Skeletal muscle tissue (tissue), 4 donors: ENCODE data around the gene NPEPPS. TPM values are rescaled to one million over a fixed set of nuclear protein-coding genes. Genes with fewer than 3 reads are reported as not detected.
"Not testable (repeated sequence)": the region's sequence is repeated elsewhere in the genome, so short reads cannot be mapped to it uniquely, and the experiment has no call there.

ENCODE experiments used
- H3K27ac ChIP-seq: one replicate; pipeline ENCODE4 v1.7.0; 2013; ENCODE audit warnings: mild to moderate bottlenecking, low read depth, low read length, inconsistent platforms
- H3K27me3 ChIP-seq, 3 donors: one replicate each; pipeline ENCODE4 v1.7.0; 2013; ENCODE audit warnings: low read length in 3 of 3; ENCODE audit not compliant: control insufficient read depth in 3 of 3, insufficient read depth in 3 of 3
- H3K36me3 ChIP-seq, 3 donors: one replicate each; pipeline ENCODE4 v1.7.0; 2013; ENCODE audit warnings: low read length in 3 of 3; ENCODE audit not compliant: control insufficient read depth in 3 of 3, insufficient read depth in 3 of 3
- H3K4me1 ChIP-seq, 3 donors: one replicate each; pipeline ENCODE4 v1.7.0; 2013; ENCODE audit warnings: low read length in 3 of 3, mild to moderate bottlenecking in 3 of 3; ENCODE audit not compliant: control insufficient read depth in 3 of 3, insufficient read depth in 3 of 3
- H3K4me3 ChIP-seq, 3 donors: one replicate each; pipeline ENCODE4 v1.7.0; 2013; ENCODE audit warnings: low read length in 3 of 3
- H3K9ac ChIP-seq, 3 donors: one replicate each; pipeline ENCODE4 v1.7.0; 2013; ENCODE audit warnings: low read length in 3 of 3, mild to moderate bottlenecking in 3 of 3, moderate library complexity in 2 of 3, low read depth in 1 of 3
- H3K9me3 ChIP-seq, 3 donors: one replicate each; pipeline ENCODE4 v1.7.0; 2013; ENCODE audit warnings: low read length in 3 of 3; ENCODE audit not compliant: control insufficient read depth in 3 of 3
- total RNA-seq: library from RNA; depleted of rRNA; stranded (reverse); fragments of >200 nt; gene quantifications from one replicate; pipeline ENCODE4 v1.2.3, GENCODE V29; 2014
- donor health status: Osteomylitis.

The NPEPPS gene
- total RNA-seq, 1 donor from 2014 or later: 169 TPM

- not testable (repeated sequence) for H3K9me3 ChIP-seq, H3K9ac ChIP-seq, H3K27me3 ChIP-seq, H3K27ac ChIP-seq, H3K4me1 ChIP-seq, H3K4me3 ChIP-seq, H3K36me3 ChIP-seq
These were observed 30.9 kb downstream of the NPEPPS start for GRCh38 chr17:47561698-47562405.

GRCh38 chr17:47562406-47562705 is 31.4 kb downstream of the NPEPPS start:
- not testable (repeated sequence) for H3K27ac ChIP-seq, H3K4me3 ChIP-seq, H3K36me3 ChIP-seq, H3K4me1 ChIP-seq, H3K9me3 ChIP-seq, H3K27me3 ChIP-seq, H3K9ac ChIP-seq

GRCh38 chr17:47567261-47567660 is 36.4 kb downstream of the NPEPPS start:
- not testable (repeated sequence) for H3K9ac ChIP-seq, H3K9me3 ChIP-seq, H3K27me3 ChIP-seq, H3K36me3 ChIP-seq, H3K4me3 ChIP-seq, H3K4me1 ChIP-seq, H3K27ac ChIP-seq

GRCh38 chr17:47572561-47572960 is 41.7 kb downstream of the NPEPPS start:
- H3K4me3 ChIP-seq, H3K9ac ChIP-seq, H3K27ac ChIP-seq: not testable (repeated sequence)

GRCh38 chr17:47582416-47582815 is 51.5 kb downstream of the NPEPPS start:
- not testable (repeated sequence) for H3K27ac ChIP-seq, H3K9me3 ChIP-seq, H3K4me1 ChIP-seq, H3K9ac ChIP-seq, H3K36me3 ChIP-seq, H3K4me3 ChIP-seq, H3K27me3 ChIP-seq

More at GRCh38 chr17:47572561-47572960, 41.7 kb downstream of the NPEPPS start:
- H3K9me3 ChIP-seq, H3K36me3 ChIP-seq, H3K27me3 ChIP-seq, H3K4me1 ChIP-seq: not testable (repeated sequence)

- not testable (repeated sequence) for H3K27ac ChIP-seq, H3K27me3 ChIP-seq, H3K9ac ChIP-seq, H3K4me1 ChIP-seq, H3K4me3 ChIP-seq, H3K36me3 ChIP-seq, H3K9me3 ChIP-seq
These were observed 55.6 kb downstream of the NPEPPS start for GRCh38 chr17:47586378-47587055.

- not testable (repeated sequence) for H3K27me3 ChIP-seq, H3K4me1 ChIP-seq, H3K27ac ChIP-seq, H3K9me3 ChIP-seq, H3K4me3 ChIP-seq, H3K9ac ChIP-seq
- H3K36me3 ChIP-seq: peaks cover 8 to 25% (median 17%) of the 10 kb centered on the region in 3 donors
These were observed 62.6 kb downstream of the NPEPPS start for GRCh38 chr17:47593522-47593921.

- H3K27me3 ChIP-seq: no peaks in the 10 kb centered on the region
- H3K4me3 ChIP-seq: no peak overlapping the region
- H3K27ac ChIP-seq: no peak overlapping the region
- peaks cover 0 to 6% (median 5%) of the 10 kb centered on the region in 3 donors for H3K4me1 ChIP-seq
- H3K9me3 ChIP-seq: no peaks in the 10 kb centered on the region
- peaks cover 27 to 49% (median 40%) of the 10 kb centered on the region in 3 donors for H3K36me3 ChIP-seq
- peak overlapping the region in 1 of 3 donors; percentile 10 for H3K9ac ChIP-seq
These were observed 73.1 kb downstream of the NPEPPS start for GRCh38 chr17:47603830-47604597.

GRCh38 chr17:47604598-47604927 is 73.7 kb downstream of the NPEPPS start:
- Histone ChIP-seq H3K4me1 (peaks cover 0 to 6% (median 5%) of the 10 kb centered on the region in 3 donors), H3K4me3 (no peak overlapping the region), H3K27ac (no peak overlapping the region), H3K36me3 (peaks cover 27 to 44% (median 41%) of the 10 kb centered on the region in 3 donors), H3K9ac (peak overlapping the region in 1 of 3 donors; percentile 43), H3K9me3 (no peaks in the 10 kb centered on the region), H3K27me3 (no peaks in the 10 kb centered on the region)

GRCh38 chr17:47605011-47605410 is 74.1 kb downstream of the NPEPPS start:
- Histone ChIP-seq H3K9ac (no peak overlapping the region), H3K36me3 (peaks cover 23 to 41% (median 39%) of the 10 kb centered on the region in 3 donors), H3K27ac (peak overlapping the region; percentile 41)

More at GRCh38 chr17:47605011-47605410, 74.1 kb downstream of the NPEPPS start:
- Histone ChIP-seq H3K4me3 (no peak overlapping the region), H3K9me3 (no peaks in the 10 kb centered on the region), H3K27me3 (no peaks in the 10 kb centered on the region), H3K4me1 (peaks cover 0 to 6% (median 5%) of the 10 kb centered on the region in 3 donors)
